Chondrocyte (in vitro differentiated cells): ENCODE results near the gene TAGLN3. TPM values are rescaled to one million over a fixed set of nuclear protein-coding genes. Genes with fewer than 3 reads are reported as not detected.
A peak's percentile ranks its signal among the peaks of the same experiment; 100 is the strongest.

ENCODE experiments used
- DNase-seq: peaks from one replicate; pipeline ENCODE4 v3.0.0; 2021; ENCODE audit warnings: mixed read lengths, low spot score
- H3K27ac Mint-ChIP-seq: one replicate; pipeline ENCODE4 v1.8.0; 2021; ENCODE audit warnings: mild to moderate bottlenecking, moderate library complexity, mixed read lengths; ENCODE audit not compliant: unreplicated experiment
- H3K27me3 Mint-ChIP-seq: 2 replicates; pipeline ENCODE4 v1.8.0; 2021; ENCODE audit warnings: low read depth, mixed read lengths
- H3K36me3 Mint-ChIP-seq: 2 replicates; pipeline ENCODE4 v1.8.0; 2021; ENCODE audit warnings: low read depth, mixed read lengths
- H3K4me1 Mint-ChIP-seq: 2 replicates; pipeline ENCODE4 v1.8.0; 2021; ENCODE audit warnings: low read depth, mild to moderate bottlenecking, mixed read lengths
- H3K4me3 Mint-ChIP-seq: one replicate; pipeline ENCODE4 v1.8.0; 2021; ENCODE audit warnings: mild to moderate bottlenecking, moderate library complexity, mixed read lengths; ENCODE audit not compliant: unreplicated experiment
- H3K9me3 Mint-ChIP-seq: 2 replicates; pipeline ENCODE4 v1.8.0; 2021; ENCODE audit warnings: low read depth, mixed read lengths
- long read RNA-seq: library from polyadenylated mRNA; stranded (forward); transcript quantifications from one replicate; pipeline ENCODE4 v2.0.0, GENCODE V29; 2021
- total RNA-seq: library from RNA; stranded (reverse); gene quantifications from 3 replicates; pipeline ENCODE4 v1.2.1, GENCODE V29; 2021
- TF ChIP-seq, protein P1 (sequence below): fragments of 200-600 bp; sonication (generic); IDR thresholded peaks from 2 replicates; pipeline ENCODE4 v1.5.0; 2021; ENCODE audit warnings: antibody characterized with exemption, mild to moderate bottlenecking, moderate library complexity

Gene TAGLN3
- not detected in 3 replicates for total RNA-seq
- long read RNA-seq = 0 reads

DNA sequence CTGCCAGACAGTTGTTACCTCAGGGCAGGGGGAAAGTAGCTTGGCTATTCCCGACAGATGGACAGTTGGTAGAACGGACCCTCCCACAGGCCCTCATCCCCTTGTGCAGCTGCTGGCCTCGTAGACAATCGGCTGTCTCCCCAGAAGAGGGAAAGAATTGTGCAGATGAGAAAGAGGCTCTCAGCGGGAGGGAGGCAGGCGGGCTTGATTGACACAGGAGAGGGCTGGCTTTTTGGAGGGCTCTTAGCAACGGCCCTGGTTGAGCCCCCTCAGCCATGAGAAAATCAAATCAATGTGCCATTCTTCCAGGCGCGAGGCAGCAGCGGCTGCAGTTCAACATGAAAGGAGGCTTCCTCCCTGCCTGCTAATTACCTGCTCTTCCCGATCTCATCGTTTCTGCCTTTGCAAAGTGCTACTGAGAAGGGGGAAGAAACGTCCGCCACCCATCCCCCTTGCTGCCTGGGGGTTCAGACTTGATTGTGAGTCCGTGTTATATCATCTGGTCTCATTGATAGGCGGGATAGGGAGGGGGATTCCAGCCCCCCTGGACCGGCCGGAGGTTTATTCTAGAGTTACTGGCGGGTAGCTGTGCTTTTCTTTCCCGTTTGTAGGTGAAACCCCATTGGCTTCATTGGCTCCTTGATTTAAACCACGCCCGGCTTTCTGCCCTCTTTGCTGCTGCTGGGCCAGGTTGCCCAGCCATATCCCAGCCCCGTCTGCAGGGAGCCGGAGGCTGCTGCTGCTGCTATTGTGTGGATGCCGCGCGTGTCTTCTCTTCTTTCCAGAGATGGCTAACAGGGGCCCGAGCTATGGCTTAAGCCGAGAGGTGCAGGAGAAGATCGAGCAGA, at the start of gene TAGLN3:
TAGLN3 (plus strand) TSS at position 287 of the 848 bp plus-strand sequence; CDS start at position 788, 501 bp downstream.
- Mint-ChIP-seq H3K27ac (no peak within 1 kb of the TSS), H3K27me3 (peaks cover 11% of the 10 kb centered on the region), H3K4me3 (peak within 1 kb of the TSS; percentile 72), H3K9me3 (no peaks in the 10 kb centered on the region), H3K4me1 (peaks cover 12% of the 10 kb centered on the region), H3K36me3 (no peaks in the 10 kb centered on the region)
- TF ChIP-seq, protein P1, sequence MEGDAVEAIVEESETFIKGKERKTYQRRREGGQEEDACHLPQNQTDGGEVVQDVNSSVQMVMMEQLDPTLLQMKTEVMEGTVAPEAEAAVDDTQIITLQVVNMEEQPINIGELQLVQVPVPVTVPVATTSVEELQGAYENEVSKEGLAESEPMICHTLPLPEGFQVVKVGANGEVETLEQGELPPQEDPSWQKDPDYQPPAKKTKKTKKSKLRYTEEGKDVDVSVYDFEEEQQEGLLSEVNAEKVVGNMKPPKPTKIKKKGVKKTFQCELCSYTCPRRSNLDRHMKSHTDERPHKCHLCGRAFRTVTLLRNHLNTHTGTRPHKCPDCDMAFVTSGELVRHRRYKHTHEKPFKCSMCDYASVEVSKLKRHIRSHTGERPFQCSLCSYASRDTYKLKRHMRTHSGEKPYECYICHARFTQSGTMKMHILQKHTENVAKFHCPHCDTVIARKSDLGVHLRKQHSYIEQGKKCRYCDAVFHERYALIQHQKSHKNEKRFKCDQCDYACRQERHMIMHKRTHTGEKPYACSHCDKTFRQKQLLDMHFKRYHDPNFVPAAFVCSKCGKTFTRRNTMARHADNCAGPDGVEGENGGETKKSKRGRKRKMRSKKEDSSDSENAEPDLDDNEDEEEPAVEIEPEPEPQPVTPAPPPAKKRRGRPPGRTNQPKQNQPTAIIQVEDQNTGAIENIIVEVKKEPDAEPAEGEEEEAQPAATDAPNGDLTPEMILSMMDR = no peak
- no peak for DNase-seq

DNA sequence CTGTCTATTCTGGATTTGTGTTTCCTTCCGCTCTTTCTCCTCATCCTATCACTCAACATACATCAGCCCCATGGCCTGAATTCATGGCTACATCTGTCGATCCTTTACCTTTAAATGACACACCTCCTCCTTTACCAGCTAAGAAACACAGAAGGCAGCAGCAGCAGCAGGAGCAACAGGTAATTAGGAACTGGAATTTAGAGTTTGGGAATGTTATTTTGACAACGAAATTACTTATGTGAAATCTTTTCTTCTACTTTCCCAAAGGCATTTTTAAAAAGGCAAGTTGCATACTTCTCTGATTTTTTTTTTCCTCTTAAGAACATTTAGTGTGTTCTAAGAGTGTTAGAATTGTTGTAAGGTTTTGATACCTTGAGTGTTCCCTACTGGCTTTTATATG, 49.0 kb upstream of the TAGLN3 start:
- no peak for DNase-seq
- H3K4me1 Mint-ChIP-seq = peaks cover 15% of the 10 kb centered on the region
- no peaks in the 10 kb centered on the region for H3K27me3 Mint-ChIP-seq
- H3K36me3 Mint-ChIP-seq = peaks cover 45% of the 10 kb centered on the region
- H3K4me3 Mint-ChIP-seq = no peak overlapping the region
- TF ChIP-seq, protein P1 = no peak
- H3K27ac Mint-ChIP-seq = no peak overlapping the region
- no peaks in the 10 kb centered on the region for H3K9me3 Mint-ChIP-seq

DNA sequence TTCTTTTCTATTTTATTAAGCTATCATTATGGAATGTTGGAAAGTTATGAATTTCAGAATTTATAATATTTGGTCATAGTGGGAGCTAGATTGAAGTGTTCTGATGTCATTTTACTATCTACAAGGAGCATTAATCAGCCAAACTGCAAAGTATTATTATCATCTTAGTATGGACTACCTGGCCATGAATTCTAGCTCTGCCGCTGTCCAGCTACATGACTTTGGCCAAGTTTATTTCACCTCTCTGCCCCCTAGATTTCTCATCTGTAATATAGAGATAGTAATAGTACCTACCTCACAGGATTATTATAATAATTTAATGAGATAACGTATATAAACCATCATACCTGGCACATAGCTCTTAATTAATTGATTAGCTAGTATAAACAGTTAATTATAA, 47.7 kb upstream of the TAGLN3 start:
- no peak overlapping the region for H3K4me3 Mint-ChIP-seq
- H3K36me3 Mint-ChIP-seq = peaks cover 37% of the 10 kb centered on the region
- TF ChIP-seq, protein P1 = no peak
- H3K27ac Mint-ChIP-seq = no peak overlapping the region
- DNase-seq = no peak
- H3K9me3 Mint-ChIP-seq = no peaks in the 10 kb centered on the region
- no peaks in the 10 kb centered on the region for H3K27me3 Mint-ChIP-seq
- peaks cover 16% of the 10 kb centered on the region for H3K4me1 Mint-ChIP-seq

DNA sequence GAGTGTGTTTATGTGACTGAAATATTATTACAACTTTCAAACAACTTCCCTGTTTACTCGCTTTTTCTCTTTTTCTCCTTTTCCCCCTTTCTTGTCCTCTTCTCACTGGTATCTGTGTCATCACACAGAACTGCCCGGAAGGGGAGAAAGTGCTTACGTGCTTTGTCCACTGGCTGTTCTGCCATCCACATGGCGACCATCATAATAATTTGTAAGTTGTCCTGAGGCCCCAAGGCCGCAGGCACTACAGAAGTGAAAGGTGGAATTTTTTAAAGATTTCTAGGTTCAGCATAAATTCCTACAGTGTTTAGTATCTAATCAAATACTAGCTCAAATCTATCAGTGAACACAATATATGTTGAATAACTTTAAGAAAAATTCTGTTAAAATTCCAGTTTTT, 46.6 kb upstream of the TAGLN3 start:
- Mint-ChIP-seq H3K4me1 (peaks cover 12% of the 10 kb centered on the region), H3K4me3 (no peak overlapping the region), H3K36me3 (peaks cover 35% of the 10 kb centered on the region), H3K27ac (no peak overlapping the region), H3K27me3 (no peaks in the 10 kb centered on the region), H3K9me3 (no peaks in the 10 kb centered on the region)
- DNase-seq = no peak
- TF ChIP-seq, protein P1 = no peak

DNA sequence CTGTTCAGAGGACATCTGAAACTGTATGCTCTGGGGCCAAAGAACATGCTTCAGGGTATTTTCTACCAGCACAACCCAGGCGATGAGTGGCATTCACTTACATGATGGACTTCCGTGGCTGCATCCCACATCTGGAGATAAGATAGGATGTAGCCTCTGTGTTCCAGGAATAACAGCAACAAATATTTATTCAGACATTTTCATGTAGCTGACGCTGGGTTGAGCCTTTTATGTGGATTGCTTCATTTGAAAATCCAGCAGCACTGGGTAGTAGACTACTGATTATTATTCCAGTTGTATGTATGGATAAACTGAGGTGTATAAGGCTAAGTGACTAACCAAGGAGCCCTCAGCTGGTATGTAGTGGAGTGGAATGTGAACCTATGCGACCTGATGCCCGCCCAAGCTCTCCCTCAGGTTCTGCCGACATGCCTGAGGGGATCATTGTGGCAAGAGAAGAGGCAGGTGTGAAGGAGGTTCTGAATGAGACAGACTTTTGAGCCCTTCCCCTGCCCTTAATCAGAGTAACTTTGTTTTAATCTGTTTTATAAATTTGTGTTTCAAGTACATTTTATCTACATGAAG, 45.8 kb upstream of the TAGLN3 start:
- H3K27ac Mint-ChIP-seq = no peak overlapping the region
- no peak overlapping the region for H3K4me3 Mint-ChIP-seq
- TF ChIP-seq, protein P1 = no peak
- H3K4me1 Mint-ChIP-seq = peaks cover 8% of the 10 kb centered on the region
- DNase-seq = no peak
- peaks cover 33% of the 10 kb centered on the region for H3K36me3 Mint-ChIP-seq
- H3K9me3 Mint-ChIP-seq = no peaks in the 10 kb centered on the region
- H3K27me3 Mint-ChIP-seq = no peaks in the 10 kb centered on the region
